DOHH2 (cell line): ENCODE results near the gene SCGB1A1.

ENCODE experiments used
- H3F3A ChIP-seq: fragments of 200-600 bp; sonication (generic), shearing (Covaris generic); 2 replicates; pipeline ENCODE4 v1.6.0; 2016; ENCODE audit warnings: antibody characterized with exemption, mild to moderate bottlenecking; ENCODE audit not compliant: control insufficient read depth, insufficient read depth
- H3K27ac ChIP-seq: fragments of 200-600 bp; sonication (generic); 2 replicates; pipeline ENCODE4 v1.5.1; 2014; ENCODE audit warnings: low read depth, mild to moderate bottlenecking, low read length, moderate library complexity
- H3K27me3 ChIP-seq: fragments of 200-600 bp; sonication (generic); 2 replicates; pipeline ENCODE4 v1.6.1; 2014; ENCODE audit warnings: mild to moderate bottlenecking, low read length, mixed read lengths; ENCODE audit not compliant: control insufficient read depth
- H3K36me3 ChIP-seq: fragments of 200-600 bp; sonication (generic); 2 replicates; pipeline ENCODE4 v1.6.1; 2014; ENCODE audit warnings: mild to moderate bottlenecking, low read length, moderate library complexity, mixed read lengths; ENCODE audit not compliant: control insufficient read depth
- H3K4me1 ChIP-seq: fragments of 200-600 bp; sonication (generic); 2 replicates; pipeline ENCODE4 v1.6.1; 2014; ENCODE audit warnings: mild to moderate bottlenecking, low read length, mixed read lengths; ENCODE audit not compliant: control insufficient read depth
- H3K4me2 ChIP-seq: fragments of 200-600 bp; sonication (generic); 2 replicates; pipeline ENCODE4 v1.6.0; 2014; ENCODE audit warnings: mild to moderate bottlenecking, low read length, moderate library complexity
- H3K4me3 ChIP-seq: fragments of 200-600 bp; sonication (generic); 2 replicates; pipeline ENCODE4 v1.5.1; 2014; ENCODE audit warnings: mild to moderate bottlenecking, low read length, mixed read lengths
- H3K79me2 ChIP-seq: fragments of 200-600 bp; sonication (generic); 2 replicates; pipeline ENCODE4 v1.6.1; 2014; ENCODE audit warnings: mild to moderate bottlenecking, low read length, mixed read lengths; ENCODE audit not compliant: control insufficient read depth
- H3K9me2 ChIP-seq: fragments of 200-600 bp; sonication (generic); replicated peaks from 2 replicates; pipeline ENCODE4 v1.6.1; 2014; ENCODE audit warnings: mild to moderate bottlenecking, low read length, mixed read lengths; ENCODE audit not compliant: control insufficient read depth
- H3K9me3 ChIP-seq: fragments of 200-600 bp; sonication (generic); 2 replicates; pipeline ENCODE4 v1.6.1; 2014; ENCODE audit warnings: antibody characterized with exemption, low read length, mixed read lengths; ENCODE audit not compliant: control insufficient read depth, insufficient read depth
- H4K20me1 ChIP-seq: fragments of 200-600 bp; sonication (generic); 2 replicates; pipeline ENCODE4 v1.6.0; 2014; ENCODE audit warnings: low read depth, mild to moderate bottlenecking, antibody characterized with exemption, low read length, moderate library complexity; ENCODE audit not compliant: control insufficient read depth, insufficient read depth
- EZH2phosphoT487 ChIP-seq: fragments of 200-600 bp; sonication (generic); IDR thresholded peaks from 2 replicates; pipeline ENCODE4 v1.6.1; 2017; ENCODE audit warnings: borderline replicate concordance, mild to moderate bottlenecking, antibody characterized with exemption, low read length, moderate library complexity, mixed read lengths
- TF ChIP-seq, protein P1 (sequence below): fragments of 200-600 bp; sonication (generic); IDR thresholded peaks from one replicate; pipeline ENCODE4 v1.5.1; 2014; ENCODE audit warnings: antibody characterized with exemption, mild to moderate bottlenecking, low read depth, low read length; ENCODE audit not compliant: poor library complexity, severe bottlenecking

The SCGB1A1 gene

DNA sequence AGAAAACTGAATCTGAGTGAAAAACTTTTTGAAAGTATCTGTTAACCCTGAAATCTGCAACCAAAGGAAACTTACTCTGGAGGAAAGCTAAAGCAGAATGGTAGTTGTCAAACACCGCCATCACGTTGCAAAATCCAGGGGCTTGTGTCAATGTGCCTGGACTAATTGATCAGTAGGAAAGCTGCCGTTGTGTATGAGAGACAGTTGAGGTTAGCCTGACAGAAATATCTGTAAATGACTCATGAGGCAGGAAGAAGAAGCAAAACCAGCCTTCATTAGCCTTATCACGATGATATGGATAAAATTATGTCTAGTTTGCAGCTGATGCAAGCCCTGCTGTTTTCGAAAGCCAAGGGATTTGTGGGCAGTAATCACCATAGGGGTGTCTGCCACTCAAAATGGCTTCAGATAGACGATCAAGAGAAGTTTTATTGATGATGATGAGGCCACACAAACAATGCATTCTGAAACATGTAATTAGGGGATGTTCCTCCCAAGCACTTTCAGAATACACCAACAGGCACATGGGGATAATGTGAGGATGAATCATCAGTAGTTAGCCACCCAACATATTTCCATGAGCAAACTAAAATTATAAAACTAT lies 8.9 kb downstream of the SCGB1A1 start:
- TF ChIP-seq, protein P1, sequence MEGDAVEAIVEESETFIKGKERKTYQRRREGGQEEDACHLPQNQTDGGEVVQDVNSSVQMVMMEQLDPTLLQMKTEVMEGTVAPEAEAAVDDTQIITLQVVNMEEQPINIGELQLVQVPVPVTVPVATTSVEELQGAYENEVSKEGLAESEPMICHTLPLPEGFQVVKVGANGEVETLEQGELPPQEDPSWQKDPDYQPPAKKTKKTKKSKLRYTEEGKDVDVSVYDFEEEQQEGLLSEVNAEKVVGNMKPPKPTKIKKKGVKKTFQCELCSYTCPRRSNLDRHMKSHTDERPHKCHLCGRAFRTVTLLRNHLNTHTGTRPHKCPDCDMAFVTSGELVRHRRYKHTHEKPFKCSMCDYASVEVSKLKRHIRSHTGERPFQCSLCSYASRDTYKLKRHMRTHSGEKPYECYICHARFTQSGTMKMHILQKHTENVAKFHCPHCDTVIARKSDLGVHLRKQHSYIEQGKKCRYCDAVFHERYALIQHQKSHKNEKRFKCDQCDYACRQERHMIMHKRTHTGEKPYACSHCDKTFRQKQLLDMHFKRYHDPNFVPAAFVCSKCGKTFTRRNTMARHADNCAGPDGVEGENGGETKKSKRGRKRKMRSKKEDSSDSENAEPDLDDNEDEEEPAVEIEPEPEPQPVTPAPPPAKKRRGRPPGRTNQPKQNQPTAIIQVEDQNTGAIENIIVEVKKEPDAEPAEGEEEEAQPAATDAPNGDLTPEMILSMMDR: no peak
- TF ChIP-seq EZH2phosphoT487: no peak
- Histone ChIP-seq H3F3A (no peaks in the 10 kb centered on the region), H3K9me3 (no peaks in the 10 kb centered on the region), H3K79me2 (no peaks in the 10 kb centered on the region), H3K9me2 (no peaks in the 10 kb centered on the region), H3K4me2 (no peak overlapping the region), H3K27me3 (peaks cover 17% of the 10 kb centered on the region), H3K27ac (no peak overlapping the region), H4K20me1 (no peaks in the 10 kb centered on the region), H3K36me3 (no peaks in the 10 kb centered on the region), H3K4me1 (no peaks in the 10 kb centered on the region), H3K4me3 (no peak overlapping the region)

DNA sequence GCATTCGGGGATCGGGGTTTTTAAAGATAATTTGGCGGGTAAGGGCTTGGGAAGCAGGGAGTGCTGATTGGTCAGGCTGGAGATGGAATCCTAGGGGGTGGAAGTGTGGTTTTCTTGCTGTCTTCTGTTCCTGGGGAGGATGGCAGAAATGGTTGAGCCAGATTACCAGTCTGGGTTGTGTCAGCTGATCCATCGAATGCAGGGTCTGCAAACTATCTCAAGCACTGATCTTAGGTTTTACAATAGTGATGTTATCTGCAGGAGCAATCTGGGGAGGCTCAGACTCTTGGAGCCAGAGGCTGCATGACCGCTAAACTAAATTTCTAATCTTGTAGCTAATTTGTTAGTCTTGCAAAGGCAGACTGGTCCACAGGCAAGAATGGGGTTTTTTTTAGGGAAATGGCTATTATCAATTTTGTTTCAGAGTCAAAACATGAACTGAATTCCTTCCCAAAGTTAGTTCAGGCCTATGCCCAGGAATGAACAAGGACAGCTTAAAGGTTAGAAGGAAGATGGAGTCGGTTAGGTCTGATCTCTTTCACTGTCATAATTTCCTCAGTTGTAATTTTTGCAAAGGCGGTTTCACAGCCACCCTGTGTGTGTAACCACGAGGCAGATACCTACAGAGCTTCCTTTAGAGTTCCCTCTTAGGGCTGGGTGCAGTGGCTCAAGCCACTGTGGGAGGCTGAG lies 10.2 kb downstream of the SCGB1A1 start:
- no peaks in the 10 kb centered on the region for H3K9me3 ChIP-seq
- no peak overlapping the region for H3K27ac ChIP-seq
- H3K27me3 ChIP-seq: peaks cover 13% of the 10 kb centered on the region
- H3K4me2 ChIP-seq: no peak overlapping the region
- H3F3A ChIP-seq: no peaks in the 10 kb centered on the region
- TF ChIP-seq, protein P1: no peak
- no peak for TF ChIP-seq EZH2phosphoT487
- no peaks in the 10 kb centered on the region for H4K20me1 ChIP-seq
- no peaks in the 10 kb centered on the region for H3K9me2 ChIP-seq
- no peaks in the 10 kb centered on the region for H3K4me1 ChIP-seq
- no peaks in the 10 kb centered on the region for H3K36me3 ChIP-seq
- no peaks in the 10 kb centered on the region for H3K79me2 ChIP-seq
- no peak overlapping the region for H3K4me3 ChIP-seq

DNA sequence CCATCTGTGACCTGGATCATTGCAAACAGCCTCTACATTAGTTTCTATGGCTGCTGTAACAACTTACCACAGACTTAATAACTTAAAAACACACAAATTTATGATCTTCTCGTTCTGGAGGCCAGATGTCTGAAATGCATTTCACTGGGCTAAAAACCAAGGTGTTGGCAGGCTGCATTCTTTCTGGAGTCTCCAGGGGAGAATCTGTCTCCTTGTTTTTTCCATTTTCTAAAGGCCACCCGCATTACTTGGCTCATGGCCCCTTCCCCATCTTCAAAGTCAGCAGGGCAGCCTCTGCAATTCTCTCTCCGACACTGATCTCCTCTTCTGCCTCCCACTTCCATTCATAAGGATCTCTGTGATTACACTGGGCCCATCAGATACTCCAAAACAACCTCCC lies 11.6 kb downstream of the SCGB1A1 start:
- peaks cover 11% of the 10 kb centered on the region for H3K27me3 ChIP-seq
- H3K4me3 ChIP-seq: no peak overlapping the region
- H4K20me1 ChIP-seq: no peaks in the 10 kb centered on the region
- H3K36me3 ChIP-seq: no peaks in the 10 kb centered on the region
- H3K79me2 ChIP-seq: no peaks in the 10 kb centered on the region
- TF ChIP-seq EZH2phosphoT487: no peak
- TF ChIP-seq, protein P1: no peak
- H3K27ac ChIP-seq: no peak overlapping the region
- H3F3A ChIP-seq: no peaks in the 10 kb centered on the region
- H3K4me2 ChIP-seq: no peak overlapping the region
- H3K9me2 ChIP-seq: no peaks in the 10 kb centered on the region
- no peaks in the 10 kb centered on the region for H3K9me3 ChIP-seq
- no peaks in the 10 kb centered on the region for H3K4me1 ChIP-seq
